ENCODE measurements around the gene PRPF18. TPM values are rescaled to one million over a fixed set of nuclear protein-coding genes. Genes with fewer than 3 reads are reported as not detected.

The PRPF18 gene
- total and polyA plus RNA-seq, 2 donors (not counting 1 experiment from before 2014, with no cell fraction given) = 28.8 to 30.1 TPM

DNA sequence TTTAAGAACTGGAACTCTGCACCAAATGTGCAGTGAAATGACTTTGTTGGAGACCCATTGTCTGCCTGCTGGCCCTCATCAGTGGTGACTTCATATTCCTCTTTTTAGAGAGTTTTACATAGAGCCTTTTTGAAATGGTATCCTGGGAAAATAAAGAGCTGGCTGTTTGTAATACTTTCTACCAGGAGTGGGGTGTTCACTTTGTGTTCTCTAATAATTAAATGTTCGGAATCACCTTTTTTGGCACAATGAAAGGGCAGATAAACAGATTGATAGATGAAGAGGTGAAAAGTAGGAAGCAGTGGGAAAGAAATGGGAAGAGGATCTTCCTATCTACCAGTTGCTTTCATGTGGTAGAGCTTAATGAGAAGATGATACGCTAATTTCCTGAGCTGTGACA, 55.5 kb downstream of the PRPF18 start:
- Histone ChIP-seq H4K20me1 (ENCODE audit: control insufficient read depth, extremely low read depth, insufficient read depth, low read length) (no peaks in the 10 kb centered on the region), H3K27me3 (ENCODE audit: control insufficient read depth, insufficient read depth, low read length) (no peaks in the 10 kb centered on the region), H3K36me3 (ENCODE audit: control insufficient read depth, insufficient read depth, low read length) (peaks cover 11% of the 10 kb centered on the region), H3K4me2 (ENCODE audit: extremely low read depth, insufficient read depth, low read length) (no peak overlapping the region), H3K27ac (ENCODE audit: insufficient read depth, low read length) (no peak overlapping the region), H3K9ac (ENCODE audit: insufficient read depth, low read length) (no peak overlapping the region), H2AFZ (ENCODE audit: low read length) (no peak overlapping the region), H3K79me2 (ENCODE audit: control insufficient read depth, insufficient read depth, low read length) (no peaks in the 10 kb centered on the region), H3K4me1 (ENCODE audit: control insufficient read depth, extremely low read depth, insufficient read depth, low read length) (no peaks in the 10 kb centered on the region), H3K9me3 (ENCODE audit: control insufficient read depth, insufficient read depth, low read depth, low read length) (no peaks in the 10 kb centered on the region), H3K4me3 (replicated peaks in 1 of 4; ENCODE audit: control extremely low read depth in 1 of 4, insufficient read depth in 1 of 4, low read depth in 3 of 4, low read length in 4 of 4) (no peak overlapping the region)
- no peak for TF ChIP-seq EZH2 (IDR thresholded peaks at IDR 0.05; ENCODE audit: low read length, missing control alignments)
- TF ChIP-seq, protein P1, sequence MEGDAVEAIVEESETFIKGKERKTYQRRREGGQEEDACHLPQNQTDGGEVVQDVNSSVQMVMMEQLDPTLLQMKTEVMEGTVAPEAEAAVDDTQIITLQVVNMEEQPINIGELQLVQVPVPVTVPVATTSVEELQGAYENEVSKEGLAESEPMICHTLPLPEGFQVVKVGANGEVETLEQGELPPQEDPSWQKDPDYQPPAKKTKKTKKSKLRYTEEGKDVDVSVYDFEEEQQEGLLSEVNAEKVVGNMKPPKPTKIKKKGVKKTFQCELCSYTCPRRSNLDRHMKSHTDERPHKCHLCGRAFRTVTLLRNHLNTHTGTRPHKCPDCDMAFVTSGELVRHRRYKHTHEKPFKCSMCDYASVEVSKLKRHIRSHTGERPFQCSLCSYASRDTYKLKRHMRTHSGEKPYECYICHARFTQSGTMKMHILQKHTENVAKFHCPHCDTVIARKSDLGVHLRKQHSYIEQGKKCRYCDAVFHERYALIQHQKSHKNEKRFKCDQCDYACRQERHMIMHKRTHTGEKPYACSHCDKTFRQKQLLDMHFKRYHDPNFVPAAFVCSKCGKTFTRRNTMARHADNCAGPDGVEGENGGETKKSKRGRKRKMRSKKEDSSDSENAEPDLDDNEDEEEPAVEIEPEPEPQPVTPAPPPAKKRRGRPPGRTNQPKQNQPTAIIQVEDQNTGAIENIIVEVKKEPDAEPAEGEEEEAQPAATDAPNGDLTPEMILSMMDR (conservative IDR thresholded peaks at IDR 0.05 in 1 of 2, IDR thresholded peaks at IDR 0.05 in 1 of 2; ENCODE audit: low read depth in 1 of 2, low read length in 2 of 2) = no peak
- DNase-seq (ENCODE audit: low read depth in 2 of 2) = no peak

DNA sequence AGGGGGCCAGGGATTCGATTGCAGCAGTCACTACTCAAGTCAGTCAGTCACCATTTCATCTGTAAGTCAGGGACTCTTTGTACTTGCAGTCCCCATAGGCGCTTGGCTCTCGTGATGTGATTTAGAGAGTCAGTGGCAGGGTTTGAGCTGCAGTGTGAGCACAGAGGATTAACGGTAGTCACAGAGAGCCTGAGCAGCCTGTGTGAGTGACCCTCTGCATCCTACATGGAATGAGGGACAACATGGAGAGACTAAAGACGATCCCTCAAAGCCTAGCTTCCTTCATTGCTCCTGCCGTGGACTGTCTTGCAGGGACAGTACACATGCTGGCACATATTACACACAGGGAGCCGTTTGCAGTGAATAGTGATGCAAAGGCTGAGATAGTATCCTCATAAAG, 56.3 kb downstream of the PRPF18 start:
- TF ChIP-seq, protein P1 (conservative IDR thresholded peaks at IDR 0.05 in 1 of 2, IDR thresholded peaks at IDR 0.05 in 1 of 2; ENCODE audit: low read depth in 1 of 2, low read length in 2 of 2) = no peak
- TF ChIP-seq EZH2 (IDR thresholded peaks at IDR 0.05; ENCODE audit: low read length, missing control alignments) = no peak
- Histone ChIP-seq H2AFZ (ENCODE audit: low read length) (no peak overlapping the region), H3K27me3 (ENCODE audit: control insufficient read depth, insufficient read depth, low read length) (no peaks in the 10 kb centered on the region), H3K9ac (ENCODE audit: insufficient read depth, low read length) (no peak overlapping the region), H4K20me1 (ENCODE audit: control insufficient read depth, extremely low read depth, insufficient read depth, low read length) (no peaks in the 10 kb centered on the region), H3K4me1 (ENCODE audit: control insufficient read depth, extremely low read depth, insufficient read depth, low read length) (no peaks in the 10 kb centered on the region), H3K4me3 (replicated peaks in 1 of 4; ENCODE audit: control extremely low read depth in 1 of 4, insufficient read depth in 1 of 4, low read depth in 3 of 4, low read length in 4 of 4) (no peak overlapping the region), H3K4me2 (ENCODE audit: extremely low read depth, insufficient read depth, low read length) (no peak overlapping the region), H3K9me3 (ENCODE audit: control insufficient read depth, insufficient read depth, low read depth, low read length) (no peaks in the 10 kb centered on the region), H3K36me3 (ENCODE audit: control insufficient read depth, insufficient read depth, low read length) (peaks cover 12% of the 10 kb centered on the region), H3K79me2 (ENCODE audit: control insufficient read depth, insufficient read depth, low read length) (no peaks in the 10 kb centered on the region), H3K27ac (ENCODE audit: insufficient read depth, low read length) (no peak overlapping the region)
- DNase-seq (ENCODE audit: low read depth in 2 of 2) = no peak

- no peak for DNase-seq (ENCODE audit: low read depth in 2 of 2)
- no peak for TF ChIP-seq EZH2 (IDR thresholded peaks at IDR 0.05; ENCODE audit: low read length, missing control alignments)
- TF ChIP-seq, protein P1 (conservative IDR thresholded peaks at IDR 0.05 in 1 of 2, IDR thresholded peaks at IDR 0.05 in 1 of 2; ENCODE audit: low read depth in 1 of 2, low read length in 2 of 2) = no peak
- no peaks in the 10 kb centered on the region for H3K9me3 ChIP-seq (ENCODE audit: control insufficient read depth, insufficient read depth, low read depth, low read length)
- H3K4me3 ChIP-seq (replicated peaks in 1 of 4; ENCODE audit: control extremely low read depth in 1 of 4, insufficient read depth in 1 of 4, low read depth in 3 of 4, low read length in 4 of 4) = no peak overlapping the region
- H3K36me3 ChIP-seq (ENCODE audit: control insufficient read depth, insufficient read depth, low read length) = peaks cover 16% of the 10 kb centered on the region
- H3K79me2 ChIP-seq (ENCODE audit: control insufficient read depth, insufficient read depth, low read length) = no peaks in the 10 kb centered on the region
- no peaks in the 10 kb centered on the region for H4K20me1 ChIP-seq (ENCODE audit: control insufficient read depth, extremely low read depth, insufficient read depth, low read length)
- H3K27ac ChIP-seq (ENCODE audit: insufficient read depth, low read length) = no peak overlapping the region
- H2AFZ ChIP-seq (ENCODE audit: low read length) = no peak overlapping the region
- no peak overlapping the region for H3K9ac ChIP-seq (ENCODE audit: insufficient read depth, low read length)
- H3K4me1 ChIP-seq (ENCODE audit: control insufficient read depth, extremely low read depth, insufficient read depth, low read length) = no peaks in the 10 kb centered on the region
- H3K4me2 ChIP-seq (ENCODE audit: extremely low read depth, insufficient read depth, low read length) = no peak overlapping the region
- H3K27me3 ChIP-seq (ENCODE audit: control insufficient read depth, insufficient read depth, low read length) = no peaks in the 10 kb centered on the region
Observed at GRCh38 chr10:13644866-13645265, 58.1 kb downstream of the PRPF18 start.

Data from fibroblast of lung (primary cell).